Lower lobe of right lung (tissue), 2 donors: ENCODE data around the gene MCAT. TPM values are rescaled to one million over a fixed set of nuclear protein-coding genes. Genes with fewer than 3 reads are reported as not detected.

ENCODE experiments used
- ATAC-seq, 2 donors: fragments of 200-7000 bp; cut with Tn5 transposase; one replicate each; pipeline ENCODE4 v1.9.1; 2020 to 2022; ENCODE audit warnings: mild to moderate bottlenecking in 2 of 2, moderate library complexity in 2 of 2
- DNase-seq: peaks from one replicate; pipeline ENCODE4 v3.0.0-alpha.2; 2020
- H3K27ac ChIP-seq: fragments of 200-600 bp; one replicate; pipeline ENCODE4 v1.8.0; 2022
- H3K27me3 ChIP-seq: fragments of 200-600 bp; one replicate; pipeline ENCODE4 v1.8.0; 2022; ENCODE audit warnings: low read depth
- H3K36me3 ChIP-seq: fragments of 200-600 bp; one replicate; pipeline ENCODE4 v1.8.0; 2022; ENCODE audit warnings: mild to moderate bottlenecking
- H3K4me1 ChIP-seq: fragments of 200-600 bp; one replicate; pipeline ENCODE4 v1.8.0; 2022
- H3K4me3 ChIP-seq: fragments of 200-600 bp; one replicate; pipeline ENCODE4 v1.8.0; 2022; ENCODE audit warnings: mild to moderate bottlenecking
- H3K9me3 ChIP-seq: fragments of 200-600 bp; one replicate; pipeline ENCODE4 v1.8.0; 2022
- intact Hi-C: fragments of 100-400 bp; cut with DNase I; formaldehyde crosslinking; loops from one replicate; pipeline ENCODE4 v1.11.0; 2022
- total RNA-seq: library from RNA; stranded (reverse); fragmentation: NEBNext Ultra II Directional; extraction: Animal tissue kit (Norgen Biotek cat#: 25700); gene quantifications from one replicate; pipeline ENCODE4 v1.2.1, GENCODE V29; 2021
- TF ChIP-seq, protein P1 (sequence below): fragments of 200-600 bp; IDR thresholded peaks from one replicate; pipeline ENCODE4 v1.8.0; 2022; ENCODE audit warnings: antibody characterized with exemption, mild to moderate bottlenecking
- donor health status: DM: no; HTN: yes; CAD: no; lungs with severe emphysema.

MCAT gene
- total RNA-seq, 1 donor from 2014 or later, result 11.7 TPM

DNA sequence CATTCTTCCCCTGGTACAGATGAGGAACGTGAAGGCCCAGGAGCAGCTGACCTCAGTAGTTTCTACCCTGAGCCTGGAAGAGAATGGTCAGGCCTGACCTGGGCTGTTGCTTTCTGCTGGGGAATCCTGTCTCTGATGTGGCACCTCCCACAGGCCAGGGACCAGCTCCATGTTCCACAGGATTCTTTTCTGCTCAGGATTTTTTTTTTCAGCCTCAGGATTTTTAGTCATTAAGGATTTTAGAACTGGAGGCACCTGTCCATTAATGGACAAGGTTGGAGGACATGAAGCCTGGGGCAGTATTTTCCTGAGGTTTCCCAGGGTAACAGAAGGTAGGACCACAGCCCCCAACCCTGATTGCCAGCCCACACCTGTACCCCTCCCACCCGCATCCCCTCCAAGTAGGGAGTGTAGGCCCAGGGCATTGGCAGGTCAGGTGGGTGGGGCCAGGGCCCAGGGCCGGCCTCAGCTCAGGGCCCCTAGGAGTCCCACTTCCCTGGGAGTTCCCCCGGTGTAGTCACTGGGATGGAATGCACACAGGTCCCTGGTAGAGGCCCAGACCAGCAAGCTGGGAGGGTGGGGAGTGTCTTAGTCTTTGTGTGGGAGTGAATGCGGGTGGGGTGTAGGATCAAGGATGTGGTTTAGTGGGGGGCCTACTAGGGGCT is 16.6 kb downstream of the MCAT start:
- no peaks in the 10 kb centered on the region for H3K9me3 ChIP-seq
- peaks cover 12% of the 10 kb centered on the region for H3K4me1 ChIP-seq
- ATAC-seq, result peak; percentile 54 to 69
- no peaks in the 10 kb centered on the region for H3K27me3 ChIP-seq
- H3K36me3 ChIP-seq, result peaks cover under 1% of the 10 kb centered on the region
- TF ChIP-seq, protein P1, sequence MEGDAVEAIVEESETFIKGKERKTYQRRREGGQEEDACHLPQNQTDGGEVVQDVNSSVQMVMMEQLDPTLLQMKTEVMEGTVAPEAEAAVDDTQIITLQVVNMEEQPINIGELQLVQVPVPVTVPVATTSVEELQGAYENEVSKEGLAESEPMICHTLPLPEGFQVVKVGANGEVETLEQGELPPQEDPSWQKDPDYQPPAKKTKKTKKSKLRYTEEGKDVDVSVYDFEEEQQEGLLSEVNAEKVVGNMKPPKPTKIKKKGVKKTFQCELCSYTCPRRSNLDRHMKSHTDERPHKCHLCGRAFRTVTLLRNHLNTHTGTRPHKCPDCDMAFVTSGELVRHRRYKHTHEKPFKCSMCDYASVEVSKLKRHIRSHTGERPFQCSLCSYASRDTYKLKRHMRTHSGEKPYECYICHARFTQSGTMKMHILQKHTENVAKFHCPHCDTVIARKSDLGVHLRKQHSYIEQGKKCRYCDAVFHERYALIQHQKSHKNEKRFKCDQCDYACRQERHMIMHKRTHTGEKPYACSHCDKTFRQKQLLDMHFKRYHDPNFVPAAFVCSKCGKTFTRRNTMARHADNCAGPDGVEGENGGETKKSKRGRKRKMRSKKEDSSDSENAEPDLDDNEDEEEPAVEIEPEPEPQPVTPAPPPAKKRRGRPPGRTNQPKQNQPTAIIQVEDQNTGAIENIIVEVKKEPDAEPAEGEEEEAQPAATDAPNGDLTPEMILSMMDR, result no peak
- no peak for DNase-seq
- no peak overlapping the region for H3K4me3 ChIP-seq
- intact Hi-C loops, result no loop called here
- no peak overlapping the region for H3K27ac ChIP-seq

DNA sequence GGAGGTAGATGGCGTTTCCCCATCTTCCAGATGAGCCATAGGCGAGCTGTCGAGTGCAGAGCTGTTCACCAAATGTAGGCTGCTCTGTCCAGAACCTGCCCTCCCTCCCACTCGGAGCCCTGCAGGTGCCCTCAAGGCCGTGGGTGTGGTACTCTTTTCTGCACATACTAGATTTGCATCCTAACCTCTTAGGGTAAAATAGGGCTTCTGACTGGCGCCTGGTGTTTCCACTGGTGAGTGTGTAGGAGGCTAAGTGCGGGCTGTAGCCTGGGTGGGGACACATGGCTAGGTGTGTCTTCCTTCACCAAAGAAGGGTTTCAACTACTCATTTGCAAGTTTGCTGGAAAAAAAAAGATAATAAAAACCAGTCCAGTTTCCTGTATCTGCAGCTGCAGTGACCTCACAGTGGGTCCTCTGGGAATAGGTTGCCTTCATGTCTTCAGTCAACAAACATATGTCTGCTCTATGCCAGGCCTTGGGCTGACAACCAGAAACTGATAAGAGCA is 24.2 kb downstream of the MCAT start:
- no peaks in the 10 kb centered on the region for H3K27me3 ChIP-seq
- intact Hi-C loops, result no loop called here
- H3K27ac ChIP-seq, result no peak overlapping the region
- no peaks in the 10 kb centered on the region for H3K36me3 ChIP-seq
- ATAC-seq (no peak), DNase-seq (no peak)
- no peak overlapping the region for H3K4me3 ChIP-seq
- H3K4me1 ChIP-seq, result no peaks in the 10 kb centered on the region
- no peaks in the 10 kb centered on the region for H3K9me3 ChIP-seq
- TF ChIP-seq, protein P1, result no peak

DNA sequence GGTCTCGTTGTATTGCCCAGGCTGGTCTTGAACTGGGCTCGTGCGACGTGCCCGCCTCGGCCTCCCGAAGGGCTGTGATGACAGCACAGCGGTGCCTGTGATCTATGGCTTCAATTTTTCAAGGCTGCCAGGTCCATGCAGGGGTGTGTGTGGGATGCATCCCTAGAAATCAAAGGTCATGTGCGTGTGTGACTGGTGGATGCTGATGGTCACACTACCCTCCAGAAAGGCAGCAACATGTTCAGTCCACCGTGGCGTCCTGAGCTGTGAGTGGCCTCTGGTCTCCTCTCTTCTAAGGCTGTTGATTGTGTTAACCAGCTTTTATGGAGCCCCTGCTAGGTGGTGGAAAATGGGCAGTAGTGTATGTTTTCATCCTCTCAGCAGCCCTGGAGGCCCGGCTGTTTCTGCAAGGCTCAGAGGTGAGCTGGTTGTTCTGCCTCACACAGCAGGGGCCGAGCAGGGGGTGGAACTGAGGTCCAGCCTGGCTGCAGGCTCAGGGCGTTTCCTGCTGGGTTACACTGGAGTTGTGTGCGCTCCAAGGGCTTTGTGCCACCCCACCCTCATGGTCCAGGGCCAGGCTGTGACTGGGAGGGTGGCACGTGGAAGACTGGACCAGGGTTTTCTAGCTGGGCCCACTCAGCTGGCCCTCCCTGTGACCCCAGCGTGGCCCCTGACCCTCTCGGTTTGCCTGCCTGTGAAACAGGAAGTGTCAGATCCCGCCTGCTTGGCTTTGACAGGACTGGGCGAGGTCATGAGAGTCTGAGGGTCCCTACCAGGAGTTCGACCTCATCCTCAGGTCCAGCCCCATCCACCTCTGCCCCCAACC is 25.0 kb downstream of the MCAT start:
- intact Hi-C loops, result no loop called here
- ATAC-seq (peak in 1 of 2 donors; percentile 21), DNase-seq (no peak)
- Histone ChIP-seq H3K9me3 (no peaks in the 10 kb centered on the region), H3K4me3 (no peak overlapping the region), H3K4me1 (no peaks in the 10 kb centered on the region), H3K27ac (no peak overlapping the region), H3K36me3 (no peaks in the 10 kb centered on the region), H3K27me3 (no peaks in the 10 kb centered on the region)
- TF ChIP-seq, protein P1, result no peak

DNA sequence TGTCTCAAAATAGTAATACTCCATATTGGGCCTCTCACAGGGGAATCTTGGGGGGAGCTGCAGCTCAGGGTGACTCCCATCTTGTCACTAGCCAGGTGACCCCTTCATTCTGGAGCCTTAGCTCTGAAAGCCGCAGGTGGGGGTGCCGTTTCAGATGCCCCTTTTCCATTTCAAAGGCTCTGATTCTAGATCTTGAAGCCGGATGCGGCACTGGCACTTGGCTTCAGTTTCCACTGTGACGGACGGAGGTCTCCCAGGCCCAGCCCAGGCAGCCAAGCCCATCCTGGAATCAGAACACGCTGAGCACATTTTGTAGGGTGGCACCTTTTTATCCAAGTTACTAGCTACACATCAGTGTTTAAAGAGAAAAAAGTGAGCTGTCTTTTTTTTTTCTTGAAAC is 26.3 kb downstream of the MCAT start:
- no peaks in the 10 kb centered on the region for H3K9me3 ChIP-seq
- H3K27ac ChIP-seq, result no peak overlapping the region
- DNase-seq (no peak), ATAC-seq (no peak)
- peaks cover 4% of the 10 kb centered on the region for H3K27me3 ChIP-seq
- H3K36me3 ChIP-seq, result no peaks in the 10 kb centered on the region
- intact Hi-C loops, result no loop called here
- no peak overlapping the region for H3K4me3 ChIP-seq
- TF ChIP-seq, protein P1, result no peak
- H3K4me1 ChIP-seq, result no peaks in the 10 kb centered on the region

DNA sequence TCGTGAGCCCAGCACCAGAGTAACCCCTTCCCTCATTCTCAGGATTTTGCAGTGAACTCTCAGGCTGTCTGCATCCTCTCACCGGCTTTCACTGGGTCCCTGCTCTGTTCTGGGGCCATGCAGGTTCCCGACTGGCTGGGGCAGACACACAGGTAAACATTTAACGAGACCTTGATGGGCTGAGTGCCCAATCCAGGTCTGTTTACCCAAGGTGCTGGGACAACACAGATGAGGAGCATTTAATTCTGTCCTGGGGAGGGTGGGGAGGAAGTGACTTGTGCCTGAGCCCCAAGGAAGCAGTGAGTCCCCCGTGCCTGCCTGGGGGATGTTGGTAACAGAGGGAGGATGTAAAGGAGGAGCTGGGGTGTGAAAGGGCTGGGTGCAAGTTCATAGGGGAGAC is 28.2 kb downstream of the MCAT start:
- intact Hi-C loops, result no loop called here
- no peak overlapping the region for H3K4me3 ChIP-seq
- H3K27ac ChIP-seq, result no peak overlapping the region
- H3K4me1 ChIP-seq, result peaks cover 16% of the 10 kb centered on the region
- H3K9me3 ChIP-seq, result no peaks in the 10 kb centered on the region
- H3K36me3 ChIP-seq, result no peaks in the 10 kb centered on the region
- H3K27me3 ChIP-seq, result peaks cover 17% of the 10 kb centered on the region
- TF ChIP-seq, protein P1, result no peak
- peak; percentile 42 to 50 for ATAC-seq
- no peak for DNase-seq
